DMS153 treated with DMSO at 0.1 percent for 48 hours (cell line): ENCODE measurements around the gene OSBPL1A.
A peak's percentile ranks its signal among the peaks of the same experiment; 100 is the strongest.

ENCODE experiments used
- DNase-seq: peaks from one replicate; lab custom pipeline; 2025; ENCODE audit not compliant: unreplicated experiment; lab: John Stamatoyannopoulos, UW

Gene OSBPL1A

GRCh38 chr18:24397694-24398368 is at the start of gene OSBPL1A:
Gene OSBPL1A (minus strand): TSS chr18:24397824. CDS start chr18:24377533, 20,291 bp downstream.
- DNase-seq, result peak; percentile 83

- DNase-seq, result no peak
Measured at GRCh38 chr18:24446953-24447538, 49.4 kb upstream of the OSBPL1A start.

GRCh38 chr18:24446453-24446852 is 48.8 kb upstream of the OSBPL1A start:
- no peak for DNase-seq

GRCh38 chr18:24443870-24444269 is 46.2 kb upstream of the OSBPL1A start:
- DNase-seq, result no peak

- DNase-seq, result no peak
Measured at GRCh38 chr18:24436939-24437338, 39.3 kb upstream of the OSBPL1A start.

GRCh38 chr18:24432618-24433017 is 35.0 kb upstream of the OSBPL1A start:
- no peak for DNase-seq

GRCh38 chr18:24429188-24429587 is 31.6 kb upstream of the OSBPL1A start:
- no peak for DNase-seq

GRCh38 chr18:24428709-24429108 is 31.1 kb upstream of the OSBPL1A start:
- no peak for DNase-seq

GRCh38 chr18:24427484-24427883 is 29.9 kb upstream of the OSBPL1A start:
- DNase-seq, result no peak

GRCh38 chr18:24426398-24427294 is 29.0 kb upstream of the OSBPL1A start, which contains the start of gene IMPACT:
Gene IMPACT (plus strand): TSS chr18:24426670. CDS start chr18:24426757, 87 bp downstream.
- DNase-seq, result peak; percentile 51

GRCh38 chr18:24426073-24426397 is 28.4 kb upstream of the OSBPL1A start:
- no peak for DNase-seq

GRCh38 chr18:24421831-24422230 is 24.2 kb upstream of the OSBPL1A start:
- DNase-seq, result no peak

- no peak for DNase-seq
Measured at GRCh38 chr18:24420551-24420950, 22.9 kb upstream of the OSBPL1A start.

- no peak for DNase-seq
Measured at GRCh38 chr18:24417480-24417879, 19.9 kb upstream of the OSBPL1A start.

GRCh38 chr18:24414349-24415003 is 16.9 kb upstream of the OSBPL1A start:
- DNase-seq, result no peak

GRCh38 chr18:24413148-24413547 is 15.5 kb upstream of the OSBPL1A start:
- DNase-seq, result no peak

- DNase-seq, result no peak
Measured at GRCh38 chr18:24408496-24408895, 10.9 kb upstream of the OSBPL1A start.

- DNase-seq, result no peak
Measured at GRCh38 chr18:24404591-24404990, 7.0 kb upstream of the OSBPL1A start.

GRCh38 chr18:24403076-24403475 is 5.5 kb upstream of the OSBPL1A start:
- DNase-seq, result no peak

GRCh38 chr18:24402209-24402785 is 4.7 kb upstream of the OSBPL1A start:
- DNase-seq, result no peak

GRCh38 chr18:24400587-24400986 is 3.0 kb upstream of the OSBPL1A start:
- DNase-seq, result no peak
